GM12892 (cell line): ENCODE data around the gene PTPRN2.
"Not testable (repeated sequence)": the region's sequence is repeated elsewhere in the genome, so short reads cannot be mapped to it uniquely, and the experiment has no call there.

Source experiments
- DNase-seq: peaks from one replicate; pipeline ENCODE4 v3.0.0; 2011; ENCODE audit not compliant: insufficient read length
- FAIRE-seq: peaks from 2 replicates; lab custom pipeline; 2011; peaks lifted over from hg19 to GRCh38; lab: Jason Lieb, UNC
- POLR2A ChIP-seq: IDR thresholded peaks from 2 replicates; pipeline ENCODE4 v1.6.1; 2011; ENCODE audit warnings: low read depth, low read length, control low read depth
- POLR2AphosphoS5 ChIP-seq: IDR thresholded peaks from 2 replicates; pipeline ENCODE4 v1.6.1; 2011; ENCODE audit warnings: low read depth, low read length, control low read depth
- TAF1 ChIP-seq: IDR thresholded peaks from 2 replicates; pipeline ENCODE4 v1.6.1; 2011; ENCODE audit warnings: low read depth, mild to moderate bottlenecking, control low read depth, low read length, borderline replicate concordance

Gene PTPRN2

GRCh38 chr7:158442260-158442659, 145.4 kb downstream of the PTPRN2 start:
- no peak for FAIRE-seq
- TF ChIP-seq POLR2AphosphoS5 = no peak
- TF ChIP-seq TAF1 = no peak
- TF ChIP-seq POLR2A = no peak
- DNase-seq = no peak

GRCh38 chr7:158439035-158439434, 148.6 kb downstream of the PTPRN2 start:
- TF ChIP-seq POLR2AphosphoS5 (no peak), POLR2A (no peak), TAF1 (no peak)
- no peak for DNase-seq
- FAIRE-seq = no peak

- FAIRE-seq (no peak), DNase-seq (no peak)
- TF ChIP-seq POLR2AphosphoS5 (no peak), POLR2A (no peak), TAF1 (no peak)
Observed at GRCh38 chr7:158432369-158433341, 155.0 kb downstream of the PTPRN2 start.

DNA sequence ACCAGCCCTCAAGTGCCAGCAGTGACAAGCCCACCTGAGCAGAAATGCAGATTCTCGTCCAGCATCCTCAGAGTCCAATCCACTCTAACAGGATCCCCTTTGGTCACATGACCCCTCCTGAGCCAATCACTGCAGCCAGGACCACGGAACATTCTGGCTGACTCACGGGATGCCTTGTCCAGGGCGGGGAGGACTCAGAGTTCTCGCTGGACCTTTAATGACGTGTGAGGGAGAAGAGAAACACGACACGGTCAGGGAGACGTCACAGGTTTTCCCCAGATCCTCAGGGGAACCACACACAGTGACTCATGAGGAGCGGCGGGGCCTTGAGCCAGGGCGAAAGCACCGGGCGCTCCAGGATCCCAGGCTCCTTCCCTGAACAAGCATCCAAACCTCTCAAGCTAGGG, 155.7 kb downstream of the PTPRN2 start:
- DNase-seq = no peak
- no peak for FAIRE-seq
- no peak for TF ChIP-seq POLR2AphosphoS5
- no peak for TF ChIP-seq TAF1
- no peak for TF ChIP-seq POLR2A

- TF ChIP-seq POLR2AphosphoS5 (no peak), TAF1 (no peak), POLR2A (no peak)
- FAIRE-seq = no peak
- no peak for DNase-seq
Observed at GRCh38 chr7:158431055-158431940, 156.3 kb downstream of the PTPRN2 start.

GRCh38 chr7:158430308-158431034, 157.2 kb downstream of the PTPRN2 start:
- DNase-seq (no peak), FAIRE-seq (no peak)
- TF ChIP-seq POLR2AphosphoS5 (no peak), TAF1 (no peak), POLR2A (no peak)

GRCh38 chr7:158428837-158429753, 158.5 kb downstream of the PTPRN2 start:
- TF ChIP-seq POLR2A = no peak
- TF ChIP-seq TAF1 = no peak
- no peak for TF ChIP-seq POLR2AphosphoS5
- FAIRE-seq (no peak), DNase-seq (no peak)

DNA sequence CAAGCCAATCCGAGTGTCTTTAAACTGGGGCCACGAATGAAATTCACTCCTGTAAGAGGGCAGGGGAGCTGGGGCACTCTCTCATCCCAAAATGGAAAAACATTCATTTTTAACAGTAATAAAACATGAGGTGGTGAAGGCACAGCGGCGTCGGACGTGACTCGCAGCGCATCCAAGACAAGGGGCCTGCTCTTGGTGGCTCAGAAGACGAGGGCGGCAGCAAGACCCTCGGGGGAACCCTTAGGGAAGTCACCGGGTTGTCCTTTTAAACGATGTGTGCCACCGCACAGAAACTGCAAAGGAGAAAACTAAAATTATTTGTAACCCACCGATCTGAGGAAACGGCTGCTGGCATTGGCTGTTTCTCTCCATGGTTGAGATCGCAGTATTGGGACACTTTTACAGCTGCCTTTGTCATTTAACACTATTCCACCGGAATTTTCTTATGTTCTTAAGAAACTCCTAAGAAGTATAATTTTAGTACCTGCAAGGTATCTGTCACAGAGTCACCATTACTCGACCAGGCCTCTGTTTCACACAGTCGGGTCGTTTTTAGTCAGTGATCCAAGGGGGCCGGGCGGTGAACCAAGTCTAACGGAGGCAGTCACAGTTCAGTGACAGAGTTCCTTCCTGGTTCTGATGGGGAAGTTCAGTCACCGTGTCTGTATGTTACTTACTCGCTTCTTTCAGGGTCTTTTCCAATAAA, 159.3 kb downstream of the PTPRN2 start:
- FAIRE-seq (no peak), DNase-seq (no peak)
- TF ChIP-seq TAF1 (no peak), POLR2A (no peak), POLR2AphosphoS5 (no peak)

GRCh38 chr7:158425676-158426075, 161.9 kb downstream of the PTPRN2 start:
- not testable (repeated sequence) for FAIRE-seq, DNase-seq

- FAIRE-seq = no peak
- no peak for TF ChIP-seq POLR2AphosphoS5
- no peak for TF ChIP-seq TAF1
- no peak for TF ChIP-seq POLR2A
Observed at GRCh38 chr7:158424531-158424930, 163.1 kb downstream of the PTPRN2 start.

More at GRCh38 chr7:158424531-158424930, 163.1 kb downstream of the PTPRN2 start:
- no peak for DNase-seq
